Liver (tissue), 3 donors: Measurements from ENCODE around the gene ARHGAP33.

ENCODE experiments used
- ATF3 ChIP-seq: IDR thresholded peaks from 2 replicates; pipeline ENCODE4 v1.6.1; 2016; ENCODE audit warnings: antibody characterized with exemption
- CTCF ChIP-seq: fragments of 150-350 bp; IDR thresholded peaks from 2 replicates; pipeline ENCODE4 v1.5.1; 2017; ENCODE audit warnings: improper control_type of control experiment, low read depth, low read length; ENCODE audit not compliant: missing input control
- EGR1 ChIP-seq, 2 donors: IDR thresholded peaks; 2 replicates each; pipeline ENCODE4 v1.6.1; 2016 to 2018; ENCODE audit warnings: antibody characterized with exemption in 2 of 2, low read depth in 2 of 2
- GABPA ChIP-seq, 2 donors: IDR thresholded peaks in 1 of 2; conservative IDR thresholded peaks in 1 of 2; 2 replicates each; pipeline ENCODE4 v1.6.1; 2016; ENCODE audit warnings: antibody characterized with exemption in 2 of 2, mild to moderate bottlenecking in 1 of 2, moderate library complexity in 1 of 2
- JUND ChIP-seq, 2 donors: IDR thresholded peaks; 2 replicates each; pipeline ENCODE4 v1.6.1; 2016; ENCODE audit warnings: antibody characterized with exemption in 2 of 2
- MAX ChIP-seq: IDR thresholded peaks from 2 replicates; pipeline ENCODE4 v1.6.1; 2016; ENCODE audit warnings: antibody characterized with exemption
- REST ChIP-seq: IDR thresholded peaks from 2 replicates; pipeline ENCODE4 v1.6.1; 2016; ENCODE audit warnings: antibody characterized with exemption, mild to moderate bottlenecking
- SP1 ChIP-seq: IDR thresholded peaks from 2 replicates; pipeline ENCODE4 v1.6.1; 2018; ENCODE audit warnings: antibody characterized with exemption, mild to moderate bottlenecking
- TAF1 ChIP-seq: conservative IDR thresholded peaks from 2 replicates; pipeline ENCODE4 v1.6.1; 2016; ENCODE audit warnings: antibody characterized with exemption, mild to moderate bottlenecking
- ZBTB33 ChIP-seq: IDR thresholded peaks from 2 replicates; pipeline ENCODE4 v1.6.1; 2016; ENCODE audit warnings: antibody characterized with exemption
- donor health status: healthy.
- donor health status: healthy.

GRCh38 chr19:35776102-35776788 lies 881 bp downstream of the ARHGAP33 start:
- no peak for TF ChIP-seq CTCF
- no peak for TF ChIP-seq TAF1
- no peak for TF ChIP-seq SP1
- no peak for TF ChIP-seq ATF3
- TF ChIP-seq EGR1 (IDR thresholded peaks at IDR 0.05; ENCODE audit: low read depth in 2 of 2) = no peak
- TF ChIP-seq ZBTB33 = no peak
- no peak for TF ChIP-seq JUND (IDR thresholded peaks at IDR 0.05)
- TF ChIP-seq REST = no peak
- no peak for TF ChIP-seq GABPA (IDR thresholded peaks at IDR 0.05 in 1 of 2, conservative IDR thresholded peaks at IDR 0.05 in 1 of 2)
- TF ChIP-seq MAX = no peak
